ENCODE measurements around the gene UBFD1.
"Not testable (repeated sequence)": the region's sequence is repeated elsewhere in the genome, so short reads cannot be mapped to it uniquely, and the experiment has no call there.

The UBFD1 gene

GRCh38 chr16:23610905-23611304 is 53.4 kb downstream of the UBFD1 start:
- DNase-seq: not testable (repeated sequence)

- no peak for DNase-seq
Measured at GRCh38 chr16:23611936-23612335, 54.4 kb downstream of the UBFD1 start.

DNA sequence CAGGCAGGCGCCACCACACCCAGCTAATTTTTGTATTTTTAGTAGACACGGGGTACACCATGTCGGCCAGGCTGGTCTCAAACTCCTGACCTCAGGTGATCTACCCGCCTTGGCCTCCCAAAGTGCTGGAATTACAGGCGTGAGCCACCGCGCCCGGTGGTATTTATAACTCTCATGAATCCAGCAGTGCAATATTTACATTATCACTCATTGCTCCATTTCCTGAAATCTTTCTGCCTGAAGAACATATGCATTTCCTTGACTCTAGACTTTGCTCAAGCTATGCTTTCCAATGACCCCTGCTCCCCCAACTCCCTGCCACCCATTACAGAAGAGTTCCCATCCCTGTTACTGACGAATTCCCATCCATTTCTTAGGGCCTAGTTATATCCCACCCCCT is 58.3 kb downstream of the UBFD1 start:
- DNase-seq: no peak

All from fibroblast of upper back skin (primary cell).